ENCODE data around the gene ITGA8.

DNA sequence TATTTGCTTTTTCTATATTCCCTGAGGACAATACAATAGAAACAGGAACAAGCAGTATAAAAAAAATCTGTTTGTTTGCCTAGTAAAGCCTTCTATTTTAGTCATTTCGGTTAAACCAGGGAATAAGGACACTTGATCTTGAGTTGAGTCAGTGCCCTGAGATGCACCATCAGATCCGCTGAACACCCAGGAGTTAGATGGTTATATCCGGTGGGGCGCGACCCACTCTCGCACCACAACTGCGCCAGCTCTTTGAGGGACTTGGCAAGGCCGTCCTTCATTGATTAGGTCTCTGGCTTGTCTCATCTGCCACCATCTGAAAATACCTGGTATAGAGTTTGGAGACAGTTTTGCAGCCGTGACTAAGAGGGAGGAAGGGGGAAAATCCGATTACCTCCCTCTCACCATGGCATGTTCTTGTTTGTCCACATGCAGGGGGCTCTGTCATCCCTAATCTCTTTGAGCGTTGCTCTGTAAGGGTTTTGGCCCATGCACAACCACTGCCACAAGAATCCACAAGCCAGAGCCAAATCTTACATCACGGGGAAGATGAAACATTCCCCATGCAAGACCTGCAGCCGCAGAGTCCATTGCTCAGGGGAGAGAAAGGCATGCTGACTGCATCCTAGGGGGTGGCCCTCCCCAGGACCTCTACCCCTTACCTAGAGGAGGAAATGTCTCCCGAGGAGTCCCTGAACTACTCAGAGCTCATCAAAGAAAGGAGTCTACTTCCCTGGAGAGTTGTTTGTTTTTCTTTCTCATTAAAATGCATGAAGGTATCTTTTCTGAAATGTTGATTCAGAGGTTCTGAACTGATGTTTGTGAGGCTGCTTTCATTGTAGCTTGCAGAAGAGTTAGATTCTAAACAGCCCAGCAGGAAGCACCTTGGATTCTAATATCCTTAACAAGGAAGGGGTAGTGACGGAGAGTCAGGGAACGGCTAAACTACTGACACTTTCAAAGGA is 247.0 kb downstream of the ITGA8 start:
- TF ChIP-seq SUZ12 (IDR thresholded peaks at IDR 0.05; ENCODE audit: extremely low read depth, insufficient read depth, insufficient read length), result no peak
- no peak for TF ChIP-seq YY1 (IDR thresholded peaks at IDR 0.05; ENCODE audit: insufficient read depth, insufficient read length)
- no peak for TF ChIP-seq ZNF274 (IDR thresholded peaks at IDR 0.05; ENCODE audit: low read depth, low read length)

Measured in NT2/D1 (cell line).